Endothelial cell (in vitro differentiated cells): ENCODE measurements around the gene NENF. TPM values are rescaled to one million over a fixed set of nuclear protein-coding genes. Genes with fewer than 3 reads are reported as not detected.

Experiments
- total RNA-seq: library from RNA; stranded (reverse); fragmentation: NEBNext Ultra II Directional; extraction: Animal tissue kit (Norgen Biotek cat#: 25700); gene quantifications from one replicate; pipeline ENCODE4 v1.2.1, GENCODE V29; 2021; ENCODE audit not compliant: unreplicated experiment

NENF gene
- total RNA-seq, 1 donor from 2014 or later: 25.6 TPM

Other genes starting within 250 kb of the NENF start
- gene PPP2R5A, start 147.5 kb upstream of the NENF start, total RNA-seq: 25.5 TPM
- gene PACC1, start 18.0 kb upstream of the NENF start, total RNA-seq: 15.3 TPM
- 1.8 TPM for gene ATF3, start 175.8 kb downstream of the NENF start, total RNA-seq